HG03108 (cell line): ENCODE measurements around the gene TBL2.
"Not testable (repeated sequence)": the region's sequence is repeated elsewhere in the genome, so short reads cannot be mapped to it uniquely, and the experiment has no call there.

ENCODE experiments used
- ATAC-seq: cut with Tn5 transposase; IDR thresholded peaks from one replicate; pipeline ENCODE4 v1.9.1; 2021; ENCODE audit warnings: moderate library complexity; ENCODE audit not compliant: unreplicated experiment

Gene TBL2

GRCh38 chr7:73537051-73537450 lies 41.3 kb downstream of the TBL2 start:
- ATAC-seq, result no peak

- ATAC-seq, result no peak
These were observed 41.9 kb downstream of the TBL2 start for GRCh38 chr7:73536479-73536878.

- ATAC-seq, result not testable (repeated sequence)
These were observed 42.5 kb downstream of the TBL2 start for GRCh38 chr7:73535918-73536317.

GRCh38 chr7:73533742-73534141 lies 44.6 kb downstream of the TBL2 start:
- no peak for ATAC-seq

- ATAC-seq, result no peak
These were observed 46.2 kb downstream of the TBL2 start for GRCh38 chr7:73532224-73532623.

GRCh38 chr7:73530800-73531199 lies 47.6 kb downstream of the TBL2 start:
- ATAC-seq, result no peak

GRCh38 chr7:73526896-73527821 lies 51.2 kb downstream of the TBL2 start:
- no peak for ATAC-seq

GRCh38 chr7:73526158-73526494 lies 52.3 kb downstream of the TBL2 start:
- ATAC-seq, result not testable (repeated sequence)

GRCh38 chr7:73522105-73522872 lies 56.1 kb downstream of the TBL2 start, which contains the start of gene BAZ1B:
BAZ1B (minus strand) TSS chr7:73522293; CDS start chr7:73521933, 360 bp downstream.
- peak; percentile 82 for ATAC-seq

GRCh38 chr7:73521636-73522104 lies 56.7 kb downstream of the TBL2 start:
- ATAC-seq, result peak; percentile 32

GRCh38 chr7:73520673-73521635 lies 57.4 kb downstream of the TBL2 start:
- ATAC-seq, result no peak

GRCh38 chr7:73519867-73520672 lies 58.3 kb downstream of the TBL2 start:
- no peak for ATAC-seq

- ATAC-seq, result no peak
These were observed 59.9 kb downstream of the TBL2 start for GRCh38 chr7:73518470-73518869.
